ENCODE measurements around the gene EPN3.

- TF ChIP-seq CTCF (IDR thresholded peaks at IDR 0.05) (no peak), POLR2A (IDR thresholded peaks at IDR 0.05) (no peak), EP300 (IDR thresholded peaks at IDR 0.05) (no peak), POLR2AphosphoS5 (IDR thresholded peaks at IDR 0.05) (no peak)
Measured at GRCh38 chr17:50570528-50570927, 38.0 kb downstream of the EPN3 start.

Data from suprapubic skin (tissue), 4 donors.